GM10847 (cell line): ENCODE data around the gene ADAMTS8.

Experiments
- POLR2A ChIP-seq: IDR thresholded peaks from 2 replicates; pipeline ENCODE4 v1.6.1; 2011; ENCODE audit not compliant: insufficient read length; ENCODE audit errors: extremely low read depth

ADAMTS8 gene

GRCh38 chr11:130467116-130467900 is 38.9 kb upstream of the ADAMTS8 start:
- no peak for TF ChIP-seq POLR2A

GRCh38 chr11:130465263-130465662 is 36.9 kb upstream of the ADAMTS8 start:
- TF ChIP-seq POLR2A = no peak

DNA sequence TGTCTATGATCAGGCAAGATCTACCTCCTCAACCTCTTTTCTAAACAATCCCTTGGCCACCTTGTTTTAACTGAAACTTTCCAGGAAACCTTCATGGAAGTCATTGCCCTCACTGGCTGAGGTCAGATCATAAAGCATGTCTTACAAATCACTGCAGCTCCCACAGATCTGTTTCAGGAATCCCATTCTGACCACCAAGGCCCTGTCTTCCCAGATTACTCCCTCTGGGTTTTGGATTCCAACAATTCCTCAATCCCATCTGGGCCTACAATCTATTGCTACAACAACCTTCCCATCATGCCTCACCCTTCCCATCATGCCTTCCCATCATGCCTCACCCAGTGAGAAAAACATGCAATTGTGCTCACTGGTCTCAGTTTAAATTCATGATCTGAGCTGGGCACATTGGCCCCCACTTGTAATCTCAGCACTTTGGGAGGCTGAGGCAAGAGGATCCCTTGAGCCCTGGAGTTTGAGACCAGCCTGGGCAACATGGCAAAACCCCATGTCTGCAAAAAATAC is 35.9 kb upstream of the ADAMTS8 start:
- TF ChIP-seq POLR2A = no peak

DNA sequence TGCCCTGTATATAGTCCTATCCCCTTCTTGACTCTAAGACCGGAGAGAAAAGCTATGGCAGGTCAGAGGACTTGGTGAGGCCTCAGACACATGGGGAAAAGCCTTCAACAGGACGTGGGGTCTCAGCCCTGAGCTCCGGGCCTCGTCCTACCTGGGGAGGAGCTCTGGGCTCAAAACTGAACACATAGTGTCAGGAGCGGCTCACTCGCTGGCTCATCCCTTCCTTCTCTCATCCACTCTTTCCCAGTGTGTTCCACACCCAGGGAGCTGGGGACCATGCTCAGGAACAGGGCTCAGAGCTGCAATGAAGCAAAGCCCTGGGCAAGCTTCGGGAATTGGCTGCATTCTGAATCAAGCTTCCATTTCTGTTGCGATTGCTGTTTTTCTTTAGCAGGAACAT is 34.5 kb upstream of the ADAMTS8 start:
- no peak for TF ChIP-seq POLR2A

DNA sequence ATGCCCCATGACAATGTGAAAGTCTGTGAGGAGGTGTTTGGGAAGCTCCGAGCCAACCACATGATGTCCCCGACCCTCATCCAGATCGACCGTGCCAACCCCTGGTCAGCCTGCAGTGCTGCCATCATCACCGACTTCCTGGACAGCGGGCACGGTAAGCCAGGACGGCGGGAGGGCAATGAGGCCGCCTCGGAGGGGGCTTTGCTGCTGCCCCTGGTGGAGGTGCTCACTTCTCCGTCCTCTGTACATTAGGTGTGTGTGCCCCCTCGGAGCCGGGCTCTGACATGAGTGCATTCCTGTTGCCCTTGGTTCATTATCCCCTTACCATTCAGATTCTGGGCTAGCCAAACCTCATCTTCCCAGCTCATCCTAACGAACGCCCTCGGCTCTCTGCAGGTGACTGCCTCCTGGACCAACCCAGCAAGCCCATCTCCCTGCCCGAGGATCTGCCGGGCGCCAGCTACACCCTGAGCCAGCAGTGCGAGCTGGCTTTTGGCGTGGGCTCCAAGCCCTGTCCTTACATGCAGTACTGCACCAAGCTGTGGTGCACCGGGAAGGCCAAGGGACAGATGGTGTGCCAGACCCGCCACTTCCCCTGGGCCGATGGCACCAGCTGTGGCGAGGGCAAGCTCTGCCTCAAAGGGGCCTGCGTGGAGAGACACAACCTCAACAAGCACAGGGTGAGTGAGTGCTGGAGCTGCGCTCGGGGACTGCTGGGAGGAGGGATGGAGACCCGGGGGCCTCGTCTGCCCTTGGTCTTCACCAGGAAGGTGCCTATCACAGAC is 33.9 kb upstream of the ADAMTS8 start:
- no peak for TF ChIP-seq POLR2A

- no peak for TF ChIP-seq POLR2A
Measured at GRCh38 chr11:130459521-130459920, 31.1 kb upstream of the ADAMTS8 start.

DNA sequence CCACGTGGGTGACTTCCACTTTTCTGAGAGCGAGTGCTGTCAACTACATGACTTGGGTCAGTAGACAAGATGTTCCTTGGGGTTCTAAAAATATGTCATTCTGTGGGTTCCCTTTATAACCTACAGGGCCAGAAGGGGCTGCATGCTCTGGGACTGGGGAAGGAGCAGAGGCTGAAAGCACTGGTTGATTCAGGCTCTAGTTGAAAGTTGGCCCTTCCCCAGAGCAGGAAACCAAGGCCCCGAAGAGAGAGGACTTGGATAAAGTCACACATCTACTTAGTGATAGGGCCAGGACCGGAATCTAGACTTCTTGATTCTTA is 30.0 kb upstream of the ADAMTS8 start:
- no peak for TF ChIP-seq POLR2A

DNA sequence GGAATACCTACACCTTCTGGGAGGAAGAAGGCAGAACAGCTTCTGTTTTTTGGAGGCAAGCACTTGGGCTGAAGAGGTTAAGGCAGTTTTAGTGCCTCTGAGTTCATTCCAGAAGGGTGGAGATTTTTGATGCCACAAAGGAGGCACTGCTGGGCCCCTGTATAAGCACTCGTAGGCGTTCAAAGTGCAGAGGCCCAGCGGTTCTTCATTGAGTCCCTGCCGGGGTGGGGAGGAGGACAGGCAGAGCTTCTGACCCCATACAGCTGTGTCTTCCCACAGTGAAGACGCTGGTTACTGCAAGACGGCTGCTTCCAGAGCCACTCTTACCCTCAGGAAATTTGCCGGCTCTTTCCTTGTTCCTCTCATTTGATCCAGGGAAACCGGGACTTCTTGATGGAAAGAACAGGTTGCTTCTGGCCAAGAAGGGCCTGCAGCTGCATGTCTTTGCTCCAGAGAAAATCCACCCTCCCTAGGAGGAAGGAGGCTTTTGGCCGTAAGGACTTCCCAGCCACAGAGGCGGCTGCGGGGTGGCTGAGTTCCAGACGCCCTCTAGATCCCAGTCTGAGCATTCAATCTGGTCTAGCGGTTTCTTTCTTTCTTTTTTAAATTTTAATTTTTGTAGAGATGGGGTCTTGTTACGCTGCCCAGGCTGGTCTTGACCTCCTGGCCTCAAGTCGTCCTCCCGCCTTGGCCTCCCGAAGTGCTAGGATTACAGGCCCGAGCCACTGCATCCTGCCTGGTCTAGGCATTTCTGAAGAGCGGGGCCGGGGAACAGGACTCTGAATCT is 29.4 kb upstream of the ADAMTS8 start:
- no peak for TF ChIP-seq POLR2A

- no peak for TF ChIP-seq POLR2A
Measured at GRCh38 chr11:130456286-130456685, 27.9 kb upstream of the ADAMTS8 start.

DNA sequence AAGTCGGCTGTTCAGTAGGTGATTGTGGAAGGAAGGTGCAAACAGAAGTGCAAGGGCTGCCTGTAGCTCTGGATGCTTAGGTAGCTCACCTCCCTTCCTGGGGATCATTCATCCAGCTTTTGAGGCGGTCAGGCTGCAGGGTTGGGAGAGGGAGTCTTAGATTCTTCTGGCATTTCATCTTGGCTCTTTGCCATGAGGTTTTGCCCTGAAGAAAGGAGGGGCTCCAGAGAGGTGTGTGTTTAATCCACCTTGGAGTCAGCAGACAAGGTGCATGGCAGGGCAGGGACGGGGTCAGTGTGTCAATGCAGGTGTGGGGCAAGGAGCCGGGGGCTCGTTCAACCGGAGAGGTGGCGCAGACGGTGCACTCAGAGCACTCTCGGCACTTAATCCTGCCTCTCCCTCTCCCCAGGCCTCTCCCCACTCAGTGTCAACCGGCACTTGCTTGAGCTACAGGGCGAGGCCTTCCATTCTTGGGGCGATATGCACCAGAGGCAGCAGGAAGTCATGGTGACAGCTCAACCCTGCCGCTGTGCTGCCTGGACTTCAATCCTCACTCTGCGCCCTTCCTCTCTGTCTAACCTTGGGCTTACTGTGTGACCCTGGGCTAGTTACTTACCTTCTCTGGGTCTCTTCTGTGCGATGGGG is 27.2 kb upstream of the ADAMTS8 start:
- no peak for TF ChIP-seq POLR2A

DNA sequence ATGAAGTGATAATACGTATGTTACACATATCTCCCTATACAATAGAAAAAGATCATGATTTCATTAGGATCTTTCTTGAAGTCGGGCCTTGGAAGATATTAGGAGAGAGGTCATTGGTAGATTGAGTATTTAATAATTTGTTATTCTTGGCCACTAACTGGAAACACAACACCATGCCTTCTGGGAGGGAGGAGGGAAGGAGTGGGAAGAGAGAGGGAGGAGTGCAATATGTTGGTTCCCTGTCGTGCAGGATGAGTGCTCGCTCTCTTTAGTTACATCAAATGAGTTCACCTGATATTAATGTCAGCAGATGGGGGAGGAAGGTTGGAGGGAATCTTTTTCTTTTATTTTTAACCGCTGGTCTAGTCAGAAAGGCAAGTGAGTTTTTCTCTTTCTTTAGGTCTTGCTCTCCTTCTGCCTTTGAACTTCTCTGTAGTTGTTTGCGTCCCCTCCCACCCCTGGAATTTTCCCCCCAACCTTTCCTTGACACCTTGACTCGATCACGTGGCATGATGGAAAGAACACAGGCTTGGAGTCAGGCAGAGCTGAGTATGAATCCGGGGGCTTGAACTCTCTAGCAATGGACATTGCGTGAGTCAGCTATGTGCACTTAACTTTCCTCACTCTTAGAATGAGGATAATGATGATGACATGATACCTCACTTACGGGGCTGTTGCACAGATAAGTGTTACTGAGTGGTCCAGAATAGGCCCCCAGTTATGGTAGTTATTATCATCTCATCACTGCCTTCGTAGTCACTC is 26.3 kb upstream of the ADAMTS8 start:
- TF ChIP-seq POLR2A = no peak

DNA sequence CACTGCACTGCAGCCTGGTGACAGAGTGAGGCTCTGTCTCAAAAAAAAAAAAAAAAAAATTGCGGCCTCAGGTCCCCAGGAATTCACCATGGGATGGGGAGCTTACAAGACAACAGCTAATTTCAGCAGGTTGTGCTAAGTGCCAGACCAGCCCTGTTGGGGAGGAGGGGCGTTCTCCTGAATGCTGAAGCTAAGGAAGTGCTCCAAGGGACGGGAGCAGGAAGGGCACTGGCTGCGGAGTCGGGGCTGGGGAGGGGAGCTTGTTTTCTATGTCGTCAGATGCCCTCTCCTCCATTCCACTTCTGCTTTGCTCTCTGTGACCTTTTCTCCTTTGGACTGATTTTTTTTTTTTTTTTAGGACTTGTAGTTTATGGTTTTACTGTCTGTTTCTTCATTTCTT is 24.5 kb upstream of the ADAMTS8 start:
- no peak for TF ChIP-seq POLR2A

GRCh38 chr11:130452176-130452575 is 23.8 kb upstream of the ADAMTS8 start:
- TF ChIP-seq POLR2A = no peak

DNA sequence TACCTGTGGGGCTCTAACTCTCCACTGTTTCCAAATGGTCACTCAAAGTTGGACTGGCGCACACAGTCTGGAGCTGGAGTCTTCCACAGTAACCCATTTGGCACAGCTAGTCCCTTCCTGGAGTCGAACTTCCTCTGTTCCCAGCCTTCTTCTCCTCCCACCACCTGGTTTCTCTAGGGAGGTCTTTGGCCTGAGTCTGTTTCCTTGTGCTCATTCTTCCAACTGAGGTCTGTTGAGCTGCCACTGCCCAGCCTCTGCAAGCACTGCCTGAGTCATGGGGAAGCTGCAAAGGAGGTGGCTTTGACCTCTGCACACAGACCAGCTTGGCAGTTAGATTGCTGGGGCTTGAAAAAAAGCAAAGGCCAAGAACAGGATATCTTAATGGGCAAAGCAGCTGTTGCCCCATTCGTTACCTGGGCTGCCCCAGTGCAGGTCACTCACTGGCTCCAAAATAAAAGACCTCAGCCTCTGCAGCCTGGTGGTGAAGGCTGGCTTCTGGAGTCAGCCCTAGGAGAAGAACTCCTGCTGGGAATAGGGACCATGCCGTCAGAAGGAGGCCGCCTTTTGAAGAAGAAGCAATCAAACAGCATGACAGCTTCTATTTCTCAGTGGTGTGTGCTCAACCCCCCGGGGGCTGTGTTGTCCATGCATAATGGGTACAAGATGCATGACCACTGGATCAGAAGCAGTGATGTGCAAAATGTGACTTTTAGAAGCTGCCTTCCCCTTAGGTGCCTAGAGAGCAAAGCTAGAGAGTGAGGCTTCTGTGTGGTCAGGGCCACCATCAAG is 23.0 kb upstream of the ADAMTS8 start:
- no peak for TF ChIP-seq POLR2A
